Measurements from ENCODE around the gene TEX29.

DNA sequence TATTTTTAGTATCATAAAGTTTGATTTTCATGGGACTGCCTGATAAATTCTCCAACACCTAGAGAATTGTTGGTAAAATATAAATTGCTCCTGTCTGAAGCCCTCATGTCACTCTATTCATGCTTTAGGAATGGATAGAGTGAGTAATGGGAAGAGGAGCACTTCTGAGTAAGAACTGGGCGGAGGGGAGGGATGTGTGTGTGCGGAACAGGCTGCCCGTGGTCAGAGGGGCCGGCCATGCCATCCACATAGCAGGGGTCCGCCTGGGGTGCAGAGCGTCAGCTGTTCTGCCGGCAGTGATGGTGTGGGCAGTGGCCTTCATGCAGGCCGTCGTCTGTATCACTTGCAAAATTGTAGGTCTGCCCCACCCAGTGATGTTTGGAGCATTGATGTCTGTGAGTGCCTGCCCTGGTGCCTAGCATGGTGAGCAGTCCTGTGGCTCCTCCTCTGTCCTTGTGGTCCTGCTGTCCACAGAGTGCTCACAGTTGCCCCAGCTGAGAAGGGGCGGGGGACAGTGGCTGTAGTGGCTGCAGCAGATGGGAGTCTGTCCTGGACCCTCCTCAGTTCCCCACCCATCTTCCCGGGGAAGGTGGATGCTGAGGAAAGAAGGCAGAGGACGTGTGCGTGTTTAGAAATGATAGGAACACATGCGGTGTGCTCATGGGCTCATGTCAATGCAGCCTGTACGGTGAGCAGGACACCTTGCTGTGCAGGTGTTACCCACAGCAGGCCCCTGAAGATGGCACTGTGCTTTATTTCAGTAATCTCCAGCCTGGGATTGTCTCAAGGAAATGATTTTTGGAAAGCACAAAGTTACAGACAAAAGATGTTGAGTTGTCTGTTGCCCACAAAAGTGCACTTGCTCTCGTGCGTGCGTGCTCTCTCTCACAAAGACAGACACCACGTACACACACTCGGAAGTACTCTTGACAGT lies 49.4 kb upstream of the TEX29 start:
- TF ChIP-seq, protein P1, sequence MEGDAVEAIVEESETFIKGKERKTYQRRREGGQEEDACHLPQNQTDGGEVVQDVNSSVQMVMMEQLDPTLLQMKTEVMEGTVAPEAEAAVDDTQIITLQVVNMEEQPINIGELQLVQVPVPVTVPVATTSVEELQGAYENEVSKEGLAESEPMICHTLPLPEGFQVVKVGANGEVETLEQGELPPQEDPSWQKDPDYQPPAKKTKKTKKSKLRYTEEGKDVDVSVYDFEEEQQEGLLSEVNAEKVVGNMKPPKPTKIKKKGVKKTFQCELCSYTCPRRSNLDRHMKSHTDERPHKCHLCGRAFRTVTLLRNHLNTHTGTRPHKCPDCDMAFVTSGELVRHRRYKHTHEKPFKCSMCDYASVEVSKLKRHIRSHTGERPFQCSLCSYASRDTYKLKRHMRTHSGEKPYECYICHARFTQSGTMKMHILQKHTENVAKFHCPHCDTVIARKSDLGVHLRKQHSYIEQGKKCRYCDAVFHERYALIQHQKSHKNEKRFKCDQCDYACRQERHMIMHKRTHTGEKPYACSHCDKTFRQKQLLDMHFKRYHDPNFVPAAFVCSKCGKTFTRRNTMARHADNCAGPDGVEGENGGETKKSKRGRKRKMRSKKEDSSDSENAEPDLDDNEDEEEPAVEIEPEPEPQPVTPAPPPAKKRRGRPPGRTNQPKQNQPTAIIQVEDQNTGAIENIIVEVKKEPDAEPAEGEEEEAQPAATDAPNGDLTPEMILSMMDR (IDR thresholded peaks at IDR 0.05) = no peak
- no peak for TF ChIP-seq EZH2 (IDR thresholded peaks at IDR 0.05)
